ENCODE measurements around the gene MCEE.
A peak's percentile ranks its signal among the peaks of the same experiment; 100 is the strongest.
"Not testable (repeated sequence)": the region's sequence is repeated elsewhere in the genome, so short reads cannot be mapped to it uniquely, and the experiment has no call there.

The MCEE gene

GRCh38 chr2:71125506-71126294 is 4.3 kb downstream of the MCEE start:
- no peak for DNase-seq

DNA sequence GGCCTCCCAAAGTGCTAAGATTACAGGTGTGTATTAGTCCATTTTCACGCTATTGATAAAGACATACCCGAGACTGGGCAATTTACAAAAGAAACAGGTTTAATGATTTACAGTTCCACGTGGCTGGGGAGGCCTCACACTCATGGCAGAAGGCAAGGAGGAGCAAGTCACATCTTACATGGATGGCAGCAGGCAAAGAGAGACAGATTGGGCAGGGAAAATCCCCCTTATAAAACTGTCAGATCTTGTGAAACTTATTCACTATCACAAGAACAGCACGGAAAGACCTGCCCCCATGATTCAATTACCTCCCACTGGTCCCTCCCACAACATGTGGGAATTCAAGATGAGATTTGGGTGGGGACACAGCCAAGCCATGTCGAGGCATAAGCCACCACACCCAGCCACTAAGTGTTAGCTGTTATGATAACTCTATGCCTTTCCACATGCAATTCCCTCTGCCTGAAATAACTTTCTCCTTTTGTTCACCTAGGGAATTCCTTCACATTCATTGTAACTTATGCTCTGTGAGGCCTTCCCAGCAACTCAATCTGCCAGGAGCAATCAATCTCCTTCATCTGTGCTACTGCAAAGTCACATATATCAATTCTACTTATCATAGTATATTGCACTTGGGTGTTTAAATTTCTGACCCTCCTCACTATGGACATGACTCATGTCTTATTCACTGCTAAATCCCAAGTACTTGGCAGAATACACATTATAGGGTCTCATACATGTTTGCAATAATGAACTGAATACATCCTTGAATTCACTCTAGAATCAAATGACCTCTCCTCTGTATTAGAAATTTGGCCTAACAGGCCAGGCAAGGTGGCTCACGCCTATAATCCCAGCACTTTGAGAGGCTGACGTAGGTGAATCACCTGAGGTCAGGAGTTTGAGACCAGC is 7.4 kb downstream of the MCEE start:
- DNase-seq: no peak

- no peak for DNase-seq
Measured at GRCh38 chr2:71121479-71121878, 8.6 kb downstream of the MCEE start.

DNA sequence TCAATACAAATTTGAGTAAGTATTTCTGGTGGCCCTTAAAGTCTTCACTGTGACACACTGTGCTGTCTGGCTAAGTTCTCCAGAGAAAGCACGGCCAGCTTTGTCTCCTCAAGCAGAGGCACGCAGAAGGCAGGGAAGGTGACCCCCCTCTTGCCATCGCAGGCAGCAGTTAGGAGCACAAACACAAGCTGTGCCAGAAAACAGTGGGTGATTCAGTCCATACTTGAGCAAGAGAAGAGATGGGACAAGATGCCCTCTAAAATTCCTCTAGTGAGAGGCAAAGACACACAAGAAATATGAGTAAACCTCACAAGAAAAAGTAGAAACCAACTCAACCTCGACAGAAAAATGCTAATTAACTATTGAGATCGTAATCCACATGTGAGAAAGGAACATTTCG is 9.8 kb downstream of the MCEE start:
- no peak for DNase-seq

- no peak for DNase-seq
Measured at GRCh38 chr2:71117063-71117462, 13.0 kb downstream of the MCEE start.

GRCh38 chr2:71113843-71114242 is 16.2 kb downstream of the MCEE start:
- no peak for DNase-seq

- DNase-seq: no peak
Measured at GRCh38 chr2:71108091-71108490, 21.9 kb downstream of the MCEE start.

DNA sequence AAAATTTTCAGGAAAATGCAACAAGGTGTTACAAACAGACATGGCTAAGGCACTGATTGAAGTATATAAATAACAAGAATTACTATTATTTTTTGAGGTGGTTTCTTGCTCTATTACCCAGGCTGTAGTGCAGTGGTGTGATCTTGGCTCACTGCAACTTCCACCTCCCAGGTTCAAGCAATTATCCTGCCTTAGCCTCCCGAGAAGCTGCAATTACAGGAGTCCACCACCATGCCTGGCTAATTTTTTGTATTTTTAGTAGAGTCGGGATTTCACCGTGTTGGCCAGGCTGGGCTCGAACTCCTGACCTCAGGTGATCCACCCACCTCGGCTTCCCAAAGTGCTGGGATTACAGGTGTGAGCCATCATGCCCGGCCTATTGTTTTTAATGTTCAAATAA is 23.6 kb downstream of the MCEE start:
- DNase-seq: not testable (repeated sequence)

GRCh38 chr2:71103809-71104208 is 26.2 kb downstream of the MCEE start:
- DNase-seq: no peak

DNA sequence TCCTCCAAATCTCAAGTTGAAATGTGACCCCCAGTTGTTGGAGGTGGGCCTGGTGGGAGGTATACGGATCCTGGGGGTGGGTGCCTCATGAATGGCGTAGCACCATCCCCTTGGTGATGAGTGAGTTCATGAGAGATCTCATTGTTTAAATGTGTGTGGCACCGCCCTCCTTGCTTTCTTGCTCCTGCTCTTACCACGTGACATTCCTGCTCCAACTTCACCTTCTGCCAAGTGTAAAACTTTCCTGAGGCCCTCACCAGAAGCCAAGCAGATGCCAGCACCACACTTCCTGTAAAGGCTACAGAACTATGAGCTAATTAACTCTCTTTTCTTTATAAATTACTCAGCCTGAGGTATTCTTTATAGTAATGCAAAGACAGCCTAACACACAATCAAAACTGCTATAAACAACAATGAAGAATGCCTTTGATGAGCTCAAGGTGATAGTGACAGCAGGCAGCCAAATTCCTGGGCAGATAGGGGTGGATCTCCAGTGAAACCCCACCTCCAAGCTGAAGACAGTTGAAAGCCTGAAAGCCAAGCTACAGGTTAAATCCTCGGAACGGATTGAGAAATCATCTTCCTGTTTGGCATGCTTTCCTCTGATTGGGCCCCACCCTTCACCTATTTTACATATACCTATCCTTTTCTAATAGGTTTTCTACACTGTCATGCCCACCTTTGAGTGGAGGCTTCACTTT is 26.9 kb downstream of the MCEE start:
- no peak for DNase-seq

DNA sequence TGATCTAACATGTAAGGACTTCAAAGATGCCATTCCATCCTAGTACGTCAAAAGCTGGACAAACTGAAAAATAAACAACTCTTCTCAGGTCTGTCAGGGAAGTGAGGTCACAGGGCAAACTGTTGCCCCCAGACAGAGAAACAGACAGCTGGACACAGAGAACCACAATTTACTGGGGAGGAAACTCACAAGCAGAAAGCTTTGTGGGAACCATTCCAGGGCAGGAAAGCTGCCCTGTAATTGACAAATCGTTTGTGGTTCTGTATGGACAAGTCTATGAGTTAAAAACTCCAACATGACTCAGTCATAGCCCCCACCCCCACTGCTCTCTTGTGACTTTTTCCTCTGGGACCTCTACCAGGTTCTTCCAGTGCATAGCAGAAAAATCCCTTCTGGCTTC is 28.4 kb downstream of the MCEE start:
- DNase-seq: no peak

DNA sequence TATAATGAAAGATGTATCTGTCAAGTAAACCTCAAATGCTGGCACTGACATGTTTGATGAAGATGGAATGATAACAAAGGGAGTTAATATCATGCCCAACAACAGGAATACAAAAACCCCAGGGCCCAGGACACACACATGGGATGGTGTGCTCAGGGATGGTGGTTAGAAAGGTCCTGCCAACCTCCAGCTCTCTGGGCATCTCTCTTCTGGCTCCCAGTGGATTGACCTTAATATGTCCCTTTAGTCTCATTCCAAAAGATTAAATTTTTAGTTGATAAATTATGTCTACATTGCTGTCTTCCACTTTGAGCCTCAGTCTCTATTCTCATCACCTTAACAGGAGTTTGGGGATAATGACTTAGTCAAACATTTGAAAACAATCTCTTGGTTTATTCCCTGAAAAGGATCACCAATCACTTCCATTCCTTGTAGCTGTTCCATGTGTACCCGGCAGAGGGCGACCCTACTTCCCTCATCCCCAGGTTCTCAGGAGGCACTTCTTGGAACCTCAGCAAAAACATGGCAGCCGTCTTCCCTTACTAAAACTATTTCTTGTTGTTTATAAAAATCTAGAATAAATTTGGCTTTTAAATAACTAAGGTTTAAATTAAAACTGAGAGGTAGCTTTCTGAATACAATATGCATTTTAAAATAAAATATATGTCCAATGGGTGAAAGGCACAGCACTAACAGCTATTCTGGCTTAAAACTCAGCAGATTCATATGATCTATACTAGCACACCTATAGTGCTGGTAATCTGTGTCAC is 29.6 kb downstream of the MCEE start:
- peak; percentile 43 for DNase-seq

- DNase-seq: not testable (repeated sequence)
Measured at GRCh38 chr2:71092491-71093260, 37.4 kb downstream of the MCEE start.

GRCh38 chr2:71091808-71092207 is 38.2 kb downstream of the MCEE start:
- not testable (repeated sequence) for DNase-seq

DNA sequence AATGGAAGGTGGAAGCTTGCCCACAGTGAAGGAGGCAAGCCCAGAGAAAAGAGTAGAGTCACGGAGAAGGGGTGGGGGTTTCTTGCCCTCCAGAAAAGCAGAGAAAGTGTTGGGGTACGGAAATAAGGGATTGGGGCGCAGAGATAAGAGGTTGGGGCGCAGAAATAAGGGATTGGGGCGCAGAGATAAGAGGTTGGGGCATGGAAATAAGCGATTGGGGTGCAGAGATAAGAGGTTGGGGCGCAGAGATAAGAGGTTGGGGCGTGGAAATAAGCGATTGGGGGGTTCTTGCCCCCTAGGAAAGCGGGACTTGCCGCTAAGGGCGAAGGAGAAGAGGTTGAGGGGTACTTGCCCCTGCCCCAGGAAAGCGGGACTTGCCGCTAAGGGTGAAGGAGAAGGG is 40.6 kb downstream of the MCEE start:
- DNase-seq: not testable (repeated sequence)

- DNase-seq: not testable (repeated sequence)
Measured at GRCh38 chr2:71085325-71086003, 44.6 kb downstream of the MCEE start.

- DNase-seq: not testable (repeated sequence)
Measured at GRCh38 chr2:71083752-71084312, 46.2 kb downstream of the MCEE start.

DNA sequence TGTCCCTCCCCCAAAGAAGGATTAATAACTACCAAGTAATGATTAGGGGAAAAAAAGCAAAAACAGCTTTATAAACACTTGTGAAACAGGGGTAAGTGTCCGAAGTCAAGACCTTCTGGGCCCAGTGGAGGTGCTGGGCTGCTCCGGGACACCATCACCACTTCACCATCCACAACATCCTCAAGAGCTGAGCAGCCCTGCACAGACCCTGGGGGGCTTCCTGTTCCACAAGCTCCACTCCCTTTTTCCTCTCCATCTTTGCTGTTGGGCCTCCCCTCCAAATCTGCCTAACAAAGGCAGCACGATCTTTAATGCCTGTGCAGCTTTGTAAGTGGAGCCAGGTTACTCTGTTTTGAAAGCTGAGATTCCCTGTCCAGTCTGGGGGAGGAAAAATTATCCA is 46.7 kb downstream of the MCEE start:
- DNase-seq: not testable (repeated sequence)

GRCh38 chr2:71082402-71083252 is 47.4 kb downstream of the MCEE start:
- no peak for DNase-seq

DNA sequence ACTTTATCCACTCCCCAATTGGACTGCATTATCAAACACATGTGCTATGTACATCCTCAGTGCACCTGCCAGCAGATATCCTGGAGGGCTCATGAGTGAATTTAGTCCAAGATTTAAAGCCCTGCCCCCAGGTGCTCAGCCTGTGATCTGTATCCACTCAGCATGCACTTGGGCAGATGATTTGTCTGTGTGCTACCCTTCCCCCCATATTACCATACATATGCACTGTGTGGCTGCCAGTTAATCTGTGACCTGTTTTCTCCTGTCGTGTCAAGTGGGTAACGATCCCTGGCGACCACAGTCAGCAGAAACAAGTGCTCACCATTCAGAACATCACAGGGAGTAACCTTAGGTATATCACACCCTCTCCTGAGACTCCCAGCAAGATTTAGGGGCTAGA is 51.4 kb downstream of the MCEE start:
- no peak for DNase-seq

Data from NCI-H1436 (cell line).